IMR-90 (cell line): ENCODE results near the gene PRR5L. TPM values are rescaled to one million over a fixed set of nuclear protein-coding genes. Genes with fewer than 3 reads are reported as not detected.

ENCODE experiments used
- ATAC-seq: fragments of 200-7000 bp; cut with Tn5 transposase; 2 replicates; pipeline ENCODE4 v1.9.1; 2020; ENCODE audit warnings: low read depth, mild to moderate bottlenecking, moderate library complexity
- BruUV-seq: library from RNA; stranded (reverse); fragments of 400-500 nt; replicated peaks from 2 replicates; lab custom pipeline; 2021; lab: Mats Ljungman, UMichigan
- CTCF ChIA-PET: fragments of 300-600 bp; formaldehyde crosslinking; extraction: SDS; loops from one replicate; lab custom pipeline; 2021; ENCODE audit warnings: antibody characterized with exemption; lab: Yijun Ruan, JAX
- POLR2A ChIA-PET: fragments of 300-600 bp; sonication (Branson Sonifier 250); formaldehyde crosslinking; loops from one replicate; lab custom pipeline; 2022; ENCODE audit warnings: antibody characterized with exemption; ENCODE audit not compliant: unreplicated experiment; lab: Charles Lee
- DNase-seq: peaks from one replicate; pipeline ENCODE4 v3.0.0; 2013
- H2AFZ ChIP-seq: replicated peaks from 2 replicates; pipeline ENCODE3; 2013; ENCODE audit warnings: low read length, mild to moderate bottlenecking; ENCODE audit not compliant: poor library complexity
- H2AK5ac ChIP-seq: 2 replicates; pipeline ENCODE4 v1.6.1; 2013; ENCODE audit warnings: low read depth, low read length, inconsistent platforms
- H2AK9ac ChIP-seq: replicated peaks from 2 replicates; pipeline ENCODE3; 2013; ENCODE audit warnings: mild to moderate bottlenecking, low read depth, low read length, moderate library complexity; ENCODE audit not compliant: poor library complexity
- H2BK120ac ChIP-seq: 2 replicates; pipeline ENCODE4 v1.6.1; 2013; ENCODE audit warnings: low read depth, low read length, inconsistent platforms
- H2BK15ac ChIP-seq: 3 replicates; pipeline ENCODE4 v1.6.1; 2013; ENCODE audit warnings: low read depth, low read length, inconsistent platforms
- H2BK20ac ChIP-seq: 2 replicates; pipeline ENCODE4 v1.6.1; 2013; ENCODE audit warnings: low read depth, mild to moderate bottlenecking, inconsistent platforms, low read length, moderate library complexity
- H2BK5ac ChIP-seq: 2 replicates; pipeline ENCODE4 v1.6.1; 2013; ENCODE audit warnings: mild to moderate bottlenecking, low read depth, low read length, inconsistent platforms; ENCODE audit not compliant: poor library complexity, severe bottlenecking
- H3K14ac ChIP-seq: replicated peaks from 2 replicates; pipeline ENCODE4 v1.6.1; 2013; ENCODE audit warnings: low read depth, low read length, inconsistent platforms
- H3K18ac ChIP-seq: 2 replicates; pipeline ENCODE4 v1.6.1; 2013; ENCODE audit warnings: low read depth, low read length, control low read depth
- H3K23ac ChIP-seq: 2 replicates; pipeline ENCODE4 v1.6.1; 2013; ENCODE audit warnings: low read depth, low read length, inconsistent platforms
- H3K27ac ChIP-seq: 2 replicates; pipeline ENCODE4 v1.5.1; 2013; ENCODE audit warnings: mild to moderate bottlenecking, control low read depth, low read length; ENCODE audit not compliant: insufficient read depth
- H3K27me3 ChIP-seq: 2 replicates; pipeline ENCODE4 v1.6.1; 2013; ENCODE audit warnings: low read length; ENCODE audit not compliant: control insufficient read depth, insufficient read depth
- H3K36me3 ChIP-seq: 2 replicates; pipeline ENCODE4 v1.6.1; 2013; ENCODE audit warnings: low read length, mixed read lengths; ENCODE audit not compliant: control insufficient read depth, insufficient read depth
- H3K4ac ChIP-seq: 2 replicates; pipeline ENCODE4 v1.6.1; 2013; ENCODE audit warnings: low read depth, low read length, inconsistent platforms
- H3K4me1 ChIP-seq: 2 replicates; pipeline ENCODE4 v1.6.1; 2013; ENCODE audit warnings: low read length, mixed read lengths; ENCODE audit not compliant: control insufficient read depth, insufficient read depth
- H3K4me2 ChIP-seq: 2 replicates; pipeline ENCODE4 v1.6.1; 2013; ENCODE audit warnings: low read depth, mild to moderate bottlenecking, control low read depth, low read length, moderate library complexity
- H3K4me3 ChIP-seq: 2 replicates; pipeline ENCODE4 v1.5.1; 2013; ENCODE audit warnings: low read depth, mild to moderate bottlenecking, control low read depth, low read length, moderate library complexity; ENCODE audit not compliant: insufficient read depth
- H3K56ac ChIP-seq: 2 replicates; pipeline ENCODE4 v1.6.1; 2013; ENCODE audit warnings: low read length, inconsistent platforms; ENCODE audit not compliant: insufficient read depth; ENCODE audit errors: extremely low read depth
- H3K79me1 ChIP-seq, 2 experiments: 2 replicates each; pipeline ENCODE4 v1.6.1; 2013; ENCODE audit warnings: low read length in 2 of 2, inconsistent platforms in 1 of 2, low read depth in 1 of 2
- H3K9ac ChIP-seq: 2 replicates; pipeline ENCODE4 v1.6.1; 2013; ENCODE audit warnings: low read depth, low read length, control low read depth
- H3K9me1 ChIP-seq: 2 replicates; pipeline ENCODE4 v1.6.1; 2013; ENCODE audit warnings: low read length, inconsistent platforms; ENCODE audit not compliant: insufficient read depth
- H3K9me3 ChIP-seq: 2 replicates; pipeline ENCODE4 v1.6.1; 2013; ENCODE audit warnings: low read length; ENCODE audit not compliant: control insufficient read depth, insufficient read depth
- H4K20me1 ChIP-seq: 2 replicates; pipeline ENCODE4 v1.6.1; 2013; ENCODE audit warnings: low read length, inconsistent platforms; ENCODE audit not compliant: insufficient read depth
- H4K5ac ChIP-seq: 2 replicates; pipeline ENCODE4 v1.6.1; 2013; ENCODE audit warnings: mild to moderate bottlenecking, low read depth, low read length, control low read depth
- H4K8ac ChIP-seq, 2 experiments: 2 replicates each; pipeline ENCODE4 v1.6.1; 2013; ENCODE audit warnings: low read depth in 2 of 2, low read length in 2 of 2, control low read depth in 1 of 2, inconsistent platforms in 1 of 2
- H4K91ac ChIP-seq: 2 replicates; pipeline ENCODE4 v1.6.1; 2013; ENCODE audit warnings: low read depth, low read length, inconsistent platforms; ENCODE audit not compliant: insufficient read depth
- BHLHE40 ChIP-seq: fragments of 150-350 bp; IDR thresholded peaks from 2 replicates; pipeline ENCODE4 v1.6.1; 2016; ENCODE audit warnings: mild to moderate bottlenecking, low read depth, low read length
- CEBPB ChIP-seq: IDR thresholded peaks from 2 replicates; pipeline ENCODE4 v1.6.1; 2012; ENCODE audit warnings: low read depth, low read length, improper control_type of control experiment
- CHD1 ChIP-seq: IDR thresholded peaks from 2 replicates; pipeline ENCODE4 v1.6.1; 2012; ENCODE audit warnings: low read depth, low read length, improper control_type of control experiment
- FOS ChIP-seq: fragments of 150-350 bp; IDR thresholded peaks from 2 replicates; pipeline ENCODE4 v1.6.1; 2016; ENCODE audit warnings: low read depth, low read length
- MAFK ChIP-seq: IDR thresholded peaks from 2 replicates; pipeline ENCODE4 v1.6.1; 2012; ENCODE audit warnings: low read depth, low read length, improper control_type of control experiment
- MAZ ChIP-seq: IDR thresholded peaks from 2 replicates; pipeline ENCODE4 v1.6.1; 2012; ENCODE audit warnings: low read depth, mild to moderate bottlenecking, low read length, improper control_type of control experiment, moderate library complexity, borderline replicate concordance
- MXI1 ChIP-seq: IDR thresholded peaks from 2 replicates; pipeline ENCODE4 v1.6.1; 2012; ENCODE audit warnings: low read depth, mild to moderate bottlenecking, low read length, moderate library complexity, borderline replicate concordance
- NFE2L2 ChIP-seq: fragments of 150-350 bp; IDR thresholded peaks from 2 replicates; pipeline ENCODE4 v1.6.1; 2016; ENCODE audit warnings: low read depth, mild to moderate bottlenecking, low read length
- POLR2A ChIP-seq: IDR thresholded peaks from 2 replicates; pipeline ENCODE4 v1.6.1; 2012; ENCODE audit warnings: mild to moderate bottlenecking, low read depth, low read length
- RAD21 ChIP-seq: IDR thresholded peaks from 2 replicates; pipeline ENCODE4 v1.6.1; 2012; ENCODE audit warnings: low read length, improper control_type of control experiment
- RCOR1 ChIP-seq: IDR thresholded peaks from 2 replicates; pipeline ENCODE4 v1.6.1; 2012; ENCODE audit warnings: mild to moderate bottlenecking, low read length, improper control_type of control experiment; ENCODE audit not compliant: insufficient replicate concordance
- SMC3 ChIP-seq: fragments of 150-350 bp; IDR thresholded peaks from 2 replicates; pipeline ENCODE4 v1.6.1; 2016; ENCODE audit warnings: low read depth, mild to moderate bottlenecking, antibody characterized with exemption, low read length, moderate library complexity
- WGBS, 2 experiments: methylation state at CpG; one replicate each; pipeline versions ENCODE4 v1.1.5 to v1.1.7; 2013; ENCODE audit warnings: missing lambda C conversion rate in 2 of 2; ENCODE audit not compliant: insufficient read length in 1 of 2; ENCODE audit errors: extremely low coverage in 2 of 2; 5-methylcytosine and 5-hydroxymethylcytosine counted together
- dilution Hi-C: fragments of 300-500 bp; cut with HindIII; formaldehyde crosslinking; loops from one replicate; pipeline ENCODE4 v1.14.3; 2018; ENCODE audit warnings: low sequenced_read_pairs; ENCODE audit not compliant: unreplicated experiment
- in situ Hi-C: fragments of 300-500 bp; cut with MboI; formaldehyde crosslinking; loops from 3 replicates; pipeline ENCODE4 v1.14.3; 2019; ENCODE audit warnings: low sequenced_read_pairs, inconsistent platforms, mixed read lengths
- intact Hi-C: fragments of 100-400 bp; cut with micrococcal nuclease; formaldehyde crosslinking; loops from 2 replicates; pipeline ENCODE4 v1.10.0; 2022
- polyA plus RNA-seq, 3 experiments: library from polyadenylated mRNA; depleted of rRNA; stranded (reverse); fragments of >200 nt; gene quantifications; 2 replicates each; pipeline ENCODE4 v1.2.3, GENCODE V29; 2012; ENCODE audit warnings: low replicate concordance in 1 of 3
- total RNA-seq: library from RNA; depleted of rRNA; stranded (reverse); fragments of >200 nt; gene quantifications from 2 replicates; pipeline ENCODE4 v1.2.3, GENCODE V29; 2012
- TF ChIP-seq, protein P1 (sequence below): fragments of 150-350 bp; IDR thresholded peaks from 2 replicates; pipeline ENCODE4 v1.6.1; 2017; ENCODE audit warnings: mild to moderate bottlenecking, antibody characterized with exemption, low read length, low read depth
- TF ChIP-seq, protein P2 (sequence below): conservative IDR thresholded peaks from 2 replicates; pipeline ENCODE4 v1.5.1; 2012; ENCODE audit warnings: mild to moderate bottlenecking, low read depth, low read length, improper control_type of control experiment
- TF ChIP-seq, protein P3 (sequence below): fragments of 150-350 bp; IDR thresholded peaks from 2 replicates; pipeline ENCODE4 v1.6.1; 2016; ENCODE audit warnings: low read depth, mild to moderate bottlenecking, low read length, moderate library complexity, borderline replicate concordance

PRR5L gene
- total and polyA plus RNA-seq, 2 of the 4 experiments (the other 2 are of a cell fraction) = 2.9 to 3.6 TPM

DNA sequence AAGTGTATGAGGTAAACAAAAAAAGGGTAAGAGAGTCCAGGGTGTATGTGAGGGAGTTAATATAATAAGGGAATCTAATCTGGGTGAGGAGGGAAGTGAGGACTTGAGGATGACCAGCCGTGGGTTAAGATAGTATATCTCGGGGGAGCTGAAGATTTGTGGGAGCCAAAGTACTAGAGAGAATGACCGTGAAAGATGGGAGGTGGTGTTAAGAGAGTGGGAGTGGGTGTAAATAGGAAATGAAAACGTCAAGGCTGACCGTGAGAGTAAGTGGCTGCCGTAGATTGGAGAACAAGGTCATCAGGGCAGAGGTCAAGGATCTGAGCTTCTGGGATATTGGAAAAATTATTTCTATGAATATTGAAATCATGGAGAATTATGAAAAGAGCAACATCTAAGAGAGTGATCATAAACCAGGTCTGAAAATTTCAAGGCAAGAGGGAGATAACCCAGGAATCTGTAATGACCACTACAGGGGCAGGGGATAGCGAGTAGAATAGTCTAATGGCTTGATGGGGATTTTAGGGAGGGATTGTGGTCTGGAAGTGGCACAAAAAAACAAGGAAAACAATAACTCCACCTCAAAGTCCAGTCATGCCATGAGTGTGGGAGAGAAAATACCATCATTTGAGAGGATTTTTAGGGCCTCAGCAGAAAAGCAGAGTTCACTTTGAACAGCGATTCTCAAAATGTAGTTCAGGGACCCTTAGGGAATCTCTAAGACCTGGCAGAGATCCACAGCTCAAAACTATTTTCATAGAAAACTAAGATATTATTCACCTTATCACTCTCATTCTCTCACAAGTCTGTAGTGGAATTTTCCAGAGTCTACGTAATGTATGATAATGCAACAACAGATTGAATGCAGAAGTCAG, 72.0 kb downstream of the PRR5L start:
- intact Hi-C loops (loop anchor here (5.0 kb wide), 1 partner anchor 204 kb away; no protein-coding TSS in a partner anchor), dilution Hi-C loops (no loop called here), in situ Hi-C loops (no loop called here)
- ATAC-seq (no peak), DNase-seq (no peak)
- Histone ChIP-seq H4K20me1 (no peaks in the 10 kb centered on the region), H2BK120ac (no peak overlapping the region), H3K14ac (no peak overlapping the region), H3K9me3 (no peaks in the 10 kb centered on the region), H3K18ac (no peak overlapping the region), H3K23ac (no peak overlapping the region), H3K4me2 (no peak overlapping the region), H2AK9ac (no peak overlapping the region), H3K27me3 (no peaks in the 10 kb centered on the region), H2AFZ (no peak overlapping the region), H2BK5ac (no peak overlapping the region), H3K4me1 (peaks cover 5% of the 10 kb centered on the region), H3K9ac (no peak overlapping the region), H3K9me1 (peaks cover 5% of the 10 kb centered on the region; the same call in 1 of the 2 replicates), H3K4me3 (no peak overlapping the region), H4K5ac (no peak overlapping the region), H3K36me3 (no peaks in the 10 kb centered on the region), H3K56ac (no peak overlapping the region), H4K91ac (no peak overlapping the region), H3K27ac (no peak overlapping the region), H4K8ac (no peak overlapping the region), H2BK20ac (no peak overlapping the region), H2BK15ac (no peak overlapping the region), H2AK5ac (no peak overlapping the region), H3K4ac (no peak overlapping the region), H3K79me1 (no peaks in the 10 kb centered on the region)
- ChIA-PET POLR2A (no interaction called here), CTCF (interaction anchor here (0.5 kb wide), 1 partner anchor 740 kb away, joined by 3 read pairs; no protein-coding TSS in a partner anchor)
- no TSS peak for BruUV-seq
- 80 to 100% methylated on average over 1 to 5 of the region's 9 CpGs for WGBS, 2 experiments
- TF ChIP-seq SMC3 (no peak), CHD1 (no peak), POLR2A (no peak), FOS (no peak), BHLHE40 (no peak), MXI1 (no peak), MAZ (no peak), RAD21 (no peak), NFE2L2 (no peak), CEBPB (no peak), RCOR1 (no peak), MAFK (no peak)
- TF ChIP-seq, protein P1, sequence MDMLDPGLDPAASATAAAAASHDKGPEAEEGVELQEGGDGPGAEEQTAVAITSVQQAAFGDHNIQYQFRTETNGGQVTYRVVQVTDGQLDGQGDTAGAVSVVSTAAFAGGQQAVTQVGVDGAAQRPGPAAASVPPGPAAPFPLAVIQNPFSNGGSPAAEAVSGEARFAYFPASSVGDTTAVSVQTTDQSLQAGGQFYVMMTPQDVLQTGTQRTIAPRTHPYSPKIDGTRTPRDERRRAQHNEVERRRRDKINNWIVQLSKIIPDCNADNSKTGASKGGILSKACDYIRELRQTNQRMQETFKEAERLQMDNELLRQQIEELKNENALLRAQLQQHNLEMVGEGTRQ = no peak
- TF ChIP-seq, protein P2, sequence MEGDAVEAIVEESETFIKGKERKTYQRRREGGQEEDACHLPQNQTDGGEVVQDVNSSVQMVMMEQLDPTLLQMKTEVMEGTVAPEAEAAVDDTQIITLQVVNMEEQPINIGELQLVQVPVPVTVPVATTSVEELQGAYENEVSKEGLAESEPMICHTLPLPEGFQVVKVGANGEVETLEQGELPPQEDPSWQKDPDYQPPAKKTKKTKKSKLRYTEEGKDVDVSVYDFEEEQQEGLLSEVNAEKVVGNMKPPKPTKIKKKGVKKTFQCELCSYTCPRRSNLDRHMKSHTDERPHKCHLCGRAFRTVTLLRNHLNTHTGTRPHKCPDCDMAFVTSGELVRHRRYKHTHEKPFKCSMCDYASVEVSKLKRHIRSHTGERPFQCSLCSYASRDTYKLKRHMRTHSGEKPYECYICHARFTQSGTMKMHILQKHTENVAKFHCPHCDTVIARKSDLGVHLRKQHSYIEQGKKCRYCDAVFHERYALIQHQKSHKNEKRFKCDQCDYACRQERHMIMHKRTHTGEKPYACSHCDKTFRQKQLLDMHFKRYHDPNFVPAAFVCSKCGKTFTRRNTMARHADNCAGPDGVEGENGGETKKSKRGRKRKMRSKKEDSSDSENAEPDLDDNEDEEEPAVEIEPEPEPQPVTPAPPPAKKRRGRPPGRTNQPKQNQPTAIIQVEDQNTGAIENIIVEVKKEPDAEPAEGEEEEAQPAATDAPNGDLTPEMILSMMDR = no peak
- TF ChIP-seq, protein P3, sequence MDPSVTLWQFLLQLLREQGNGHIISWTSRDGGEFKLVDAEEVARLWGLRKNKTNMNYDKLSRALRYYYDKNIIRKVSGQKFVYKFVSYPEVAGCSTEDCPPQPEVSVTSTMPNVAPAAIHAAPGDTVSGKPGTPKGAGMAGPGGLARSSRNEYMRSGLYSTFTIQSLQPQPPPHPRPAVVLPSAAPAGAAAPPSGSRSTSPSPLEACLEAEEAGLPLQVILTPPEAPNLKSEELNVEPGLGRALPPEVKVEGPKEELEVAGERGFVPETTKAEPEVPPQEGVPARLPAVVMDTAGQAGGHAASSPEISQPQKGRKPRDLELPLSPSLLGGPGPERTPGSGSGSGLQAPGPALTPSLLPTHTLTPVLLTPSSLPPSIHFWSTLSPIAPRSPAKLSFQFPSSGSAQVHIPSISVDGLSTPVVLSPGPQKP = no peak
